Tibial nerve (tissue), 4 donors: Measurements from ENCODE around the gene B9D1. TPM values are rescaled to one million over a fixed set of nuclear protein-coding genes. Genes with fewer than 3 reads are reported as not detected.

ENCODE experiments used
- DNase-seq, 2 donors: peaks; one replicate each; pipeline ENCODE4 v3.0.0-alpha.2; 2019; ENCODE audit warnings: low spot score in 2 of 2
- H3K27ac ChIP-seq, 4 donors: fragments of 200-600 bp; sonication (generic) in 3 of 4; one replicate each; pipeline ENCODE4 v1.5.1; 2017 to 2019; ENCODE audit warnings: mild to moderate bottlenecking in 1 of 4
- H3K27me3 ChIP-seq, 2 donors: fragments of 200-600 bp; sonication (generic) in 1 of 2; one replicate each; pipeline versions ENCODE4 v1.5.1 to v1.6.0; 2017 to 2019
- H3K36me3 ChIP-seq, 3 donors: fragments of 200-600 bp; sonication (generic); one replicate each; pipeline ENCODE4 v1.5.1; 2018 to 2019
- H3K4me1 ChIP-seq, 4 donors: fragments of 200-600 bp; sonication (generic) in 3 of 4; one replicate each; pipeline ENCODE4 v1.5.1; 2017 to 2019
- H3K4me3 ChIP-seq, 4 donors: fragments of 200-600 bp; sonication (generic) in 3 of 4; one replicate each; pipeline ENCODE4 v1.5.1; 2017 to 2019; ENCODE audit warnings: mild to moderate bottlenecking in 1 of 4, moderate library complexity in 1 of 4
- H3K9me3 ChIP-seq, 4 donors: fragments of 200-600 bp; sonication (generic) in 3 of 4; one replicate each; pipeline ENCODE4 v1.5.1; 2017 to 2019
- CTCF ChIP-seq, 5 experiments: fragments of 200-600 bp in 3 of 5; fragments of 450-650 bp in 2 of 5; sonication (generic) in 3 of 5; IDR thresholded peaks; one replicate each; pipeline ENCODE4 v1.5.1; 2016 to 2019; ENCODE audit warnings: antibody characterized with exemption in 5 of 5, mild to moderate bottlenecking in 3 of 5, moderate library complexity in 2 of 5
- EP300 ChIP-seq, 2 donors: sonication (generic); formaldehyde crosslinking; IDR thresholded peaks; one replicate each; pipeline ENCODE4 v1.6.1; 2017; ENCODE audit warnings: antibody characterized with exemption in 2 of 2, mild to moderate bottlenecking in 1 of 2
- POLR2A ChIP-seq, 2 donors: fragments of 450-650 bp; IDR thresholded peaks; one replicate each; pipeline ENCODE4 v1.6.1; 2017; ENCODE audit warnings: antibody characterized with exemption in 2 of 2, mild to moderate bottlenecking in 2 of 2, moderate library complexity in 2 of 2
- WGBS, 2 donors: methylation state at CpG; one replicate each; pipeline ENCODE4 v1.1.5; 2018; 5-methylcytosine and 5-hydroxymethylcytosine counted together
- total RNA-seq, 4 donors: library from RNA; depleted of rRNA; stranded (reverse); fragments of >200 nt; gene quantifications; one replicate each; pipeline ENCODE4 v1.1.0, GENCODE V29; 2016

Gene B9D1
- total RNA-seq, 4 donors from 2014 or later = 21.6 to 65.4 (median 43.4) TPM

- peak overlapping the region; percentile 63 to 97 (median 84) for H3K27ac ChIP-seq
- H3K9me3 ChIP-seq = no peaks in the 10 kb centered on the region
- no peaks in the 10 kb centered on the region for H3K27me3 ChIP-seq
- peaks cover 0 to 22% (median 0%) of the 10 kb centered on the region in 3 donors for H3K36me3 ChIP-seq
- WGBS, 2 donors = 26 to 29% methylated on average over 14 of the region's 14 CpGs
- peak overlapping the region; percentile 77 to 97 (median 88) for H3K4me3 ChIP-seq
- DNase-seq = no peak
- TF ChIP-seq CTCF (IDR thresholded peaks at IDR 0.05) (no peak), POLR2A (IDR thresholded peaks at IDR 0.05) (no peak), EP300 (IDR thresholded peaks at IDR 0.05) (no peak)
- H3K4me1 ChIP-seq = peaks cover 0 to 37% (median 12%) of the 10 kb centered on the region in 4 donors
These were observed 553 bp upstream of the B9D1 start for GRCh38 chr17:19363114-19363438.

- peak overlapping the region; percentile 77 to 97 (median 88) for H3K4me3 ChIP-seq
- H3K27ac ChIP-seq = peak overlapping the region; percentile 63 to 97 (median 84)
- no peaks in the 10 kb centered on the region for H3K9me3 ChIP-seq
- TF ChIP-seq POLR2A (IDR thresholded peaks at IDR 0.05) = no peak
- no peak for TF ChIP-seq CTCF (IDR thresholded peaks at IDR 0.05)
- H3K36me3 ChIP-seq = peaks cover 0 to 34% (median 0%) of the 10 kb centered on the region in 3 donors
- H3K4me1 ChIP-seq = peaks cover 0 to 35% (median 12%) of the 10 kb centered on the region in 4 donors
- H3K27me3 ChIP-seq = no peaks in the 10 kb centered on the region
- no peak for DNase-seq
- WGBS, 2 donors = 16 to 20% methylated on average over 16 of the region's 16 CpGs
These were observed 613 bp downstream of the B9D1 start for GRCh38 chr17:19361944-19362276.

- 67 to 69% methylated on average over 6 of the region's 6 CpGs for WGBS, 2 donors
- Histone ChIP-seq H3K4me1 (peaks cover 0 to 35% (median 12%) of the 10 kb centered on the region in 4 donors), H3K36me3 (peaks cover 0 to 40% (median 0%) of the 10 kb centered on the region in 3 donors), H3K4me3 (no peak overlapping the region), H3K9me3 (no peaks in the 10 kb centered on the region), H3K27ac (peak overlapping the region in 2 of 4 donors; percentile 63 to 97), H3K27me3 (no peaks in the 10 kb centered on the region)
- DNase-seq = no peak
- TF ChIP-seq EP300 (IDR thresholded peaks at IDR 0.05) = no peak
- no peak for TF ChIP-seq CTCF (IDR thresholded peaks at IDR 0.05)
- TF ChIP-seq POLR2A (IDR thresholded peaks at IDR 0.05) = no peak
These were observed 1.2 kb downstream of the B9D1 start for GRCh38 chr17:19361326-19361725.

GRCh38 chr17:19360772-19361171, 1.8 kb downstream of the B9D1 start:
- Histone ChIP-seq H3K27ac (no peak overlapping the region), H3K4me1 (peaks cover 0 to 35% (median 12%) of the 10 kb centered on the region in 4 donors), H3K4me3 (no peak overlapping the region), H3K36me3 (peaks cover 0 to 45% (median 0%) of the 10 kb centered on the region in 3 donors), H3K27me3 (no peaks in the 10 kb centered on the region), H3K9me3 (no peaks in the 10 kb centered on the region)
- WGBS, 2 donors = 77 to 83% methylated on average over 8 of the region's 8 CpGs
- TF ChIP-seq EP300 (IDR thresholded peaks at IDR 0.05) = no peak
- no peak for TF ChIP-seq CTCF (IDR thresholded peaks at IDR 0.05)
- TF ChIP-seq POLR2A (IDR thresholded peaks at IDR 0.05) = no peak
- no peak for DNase-seq

- Histone ChIP-seq H3K4me3 (no peak overlapping the region), H3K9me3 (no peaks in the 10 kb centered on the region), H3K36me3 (peaks cover 0 to 48% (median 0%) of the 10 kb centered on the region in 3 donors), H3K4me1 (peaks cover 0 to 33% (median 12%) of the 10 kb centered on the region in 4 donors), H3K27ac (no peak overlapping the region), H3K27me3 (no peaks in the 10 kb centered on the region)
- no peak for TF ChIP-seq EP300 (IDR thresholded peaks at IDR 0.05)
- no peak for TF ChIP-seq POLR2A (IDR thresholded peaks at IDR 0.05)
- no peak for TF ChIP-seq CTCF (IDR thresholded peaks at IDR 0.05)
- no peak for DNase-seq
- WGBS, 2 donors = 85 to 100% methylated on average over 2 to 3 of the region's 5 CpGs
These were observed 2.7 kb downstream of the B9D1 start for GRCh38 chr17:19359856-19360255.
